H1 (cell line): ENCODE measurements around the gene TLL2. TPM values are rescaled to one million over a fixed set of nuclear protein-coding genes. Genes with fewer than 3 reads are reported as not detected.

Source experiments
- CTCF ChIA-PET: fragments of 300-600 bp; sonication (Branson Sonifier 250); formaldehyde crosslinking; loops from one replicate; lab custom pipeline; 2021; ENCODE audit not compliant: partially characterized antibody; lab: Charles Lee
- POLR2A ChIA-PET: fragments of 300-600 bp; sonication (Branson Sonifier 250); formaldehyde crosslinking; loops from one replicate; lab custom pipeline; 2021; ENCODE audit warnings: inconsistent platforms; ENCODE audit not compliant: partially characterized antibody; lab: Charles Lee
- DNase-seq, 2 experiments: peaks; one replicate each; pipeline versions ENCODE4 v3.0.0 to v3.0.0-alpha.2; 2010 to 2022; ENCODE audit warnings: low spot score in 2 of 2, low read depth in 1 of 2, mixed read lengths in 1 of 2
- FAIRE-seq: peaks from 2 replicates; lab custom pipeline; 2011; peaks lifted over from hg19 to GRCh38; lab: Jason Lieb, UNC
- H2AFZ ChIP-seq: 2 replicates; pipeline ENCODE4 v1.8.1; 2012; ENCODE audit warnings: low read length, inconsistent platforms
- H2AK5ac ChIP-seq: 2 replicates; pipeline ENCODE4 v1.6.1; 2013; ENCODE audit warnings: low read depth, low read length
- H2BK120ac ChIP-seq: replicated peaks from 2 replicates; pipeline ENCODE3; 2013; ENCODE audit warnings: low read depth, low read length, inconsistent platforms
- H2BK12ac ChIP-seq: 2 replicates; pipeline ENCODE4 v1.6.1; 2013; ENCODE audit warnings: low read depth, low read length
- H2BK15ac ChIP-seq: 2 replicates; pipeline ENCODE4 v1.6.1; 2013; ENCODE audit warnings: low read length
- H2BK20ac ChIP-seq: 2 replicates; pipeline ENCODE4 v1.6.1; 2013; ENCODE audit warnings: low read length
- H2BK5ac ChIP-seq: 2 replicates; pipeline ENCODE4 v1.6.1; 2013; ENCODE audit warnings: low read depth, low read length
- H3K14ac ChIP-seq: 2 replicates; pipeline ENCODE4 v1.6.1; 2013; ENCODE audit warnings: inconsistent platforms; ENCODE audit not compliant: insufficient read length
- H3K18ac ChIP-seq: 2 replicates; pipeline ENCODE4 v1.6.1; 2013; ENCODE audit warnings: low read length; ENCODE audit errors: extremely low read depth
- H3K23ac ChIP-seq: 2 replicates; pipeline ENCODE4 v1.6.1; 2013; ENCODE audit warnings: inconsistent platforms; ENCODE audit not compliant: insufficient read length
- H3K23me2 ChIP-seq: 2 replicates; pipeline ENCODE4 v1.6.1; 2013; ENCODE audit warnings: low read depth, low read length
- H3K27ac ChIP-seq: 2 replicates; pipeline ENCODE4 v1.6.1; 2011; ENCODE audit warnings: low read depth, low read length, inconsistent platforms
- H3K27me3 ChIP-seq, 4 experiments: replicated peaks in 1 of 4; 1 replicate in 1 of 4; 2 replicates in 3 of 4; pipeline versions ENCODE4 v1.6.1 to v1.8.1; 2011 to 2013; ENCODE audit warnings: low read length in 3 of 4, mild to moderate bottlenecking in 3 of 4, inconsistent platforms in 2 of 4, mixed read lengths in 2 of 4, moderate library complexity in 1 of 4; ENCODE audit not compliant: control insufficient read depth in 3 of 4, insufficient read depth in 3 of 4; ENCODE audit errors: extremely low read depth in 1 of 4
- H3K36me3 ChIP-seq, 4 experiments: 2 replicates each; pipeline versions ENCODE4 v1.6.1 to v1.8.1; 2011 to 2013; ENCODE audit warnings: mild to moderate bottlenecking in 4 of 4, low read length in 3 of 4, moderate library complexity in 2 of 4, control low read depth in 1 of 4, inconsistent platforms in 1 of 4; ENCODE audit not compliant: insufficient read depth in 4 of 4, control insufficient read depth in 2 of 4
- H3K4ac ChIP-seq: replicated peaks from 2 replicates; pipeline ENCODE3; 2013; ENCODE audit warnings: low read length, low read depth, mixed read lengths, inconsistent platforms; ENCODE audit not compliant: insufficient read length
- H3K4me1 ChIP-seq, 4 experiments: replicated peaks in 1 of 4; 1 replicate in 1 of 4; 2 replicates in 3 of 4; pipeline versions ENCODE4 v1.6.1 to v1.8.1; 2011 to 2013; ENCODE audit warnings: low read length in 3 of 4, inconsistent platforms in 2 of 4, mixed read lengths in 1 of 4; ENCODE audit not compliant: insufficient read depth in 4 of 4, control insufficient read depth in 3 of 4
- H3K4me2 ChIP-seq, 2 experiments: 2 replicates each; pipeline versions ENCODE4 v1.6.1 to v1.8.1; 2011 to 2013; ENCODE audit warnings: low read depth in 2 of 2, low read length in 2 of 2, control low read depth in 1 of 2, inconsistent platforms in 1 of 2, mild to moderate bottlenecking in 1 of 2; ENCODE audit not compliant: insufficient read depth in 1 of 2
- H3K4me3 ChIP-seq, 4 experiments: fragments of 200-600, 300-600 bp in 1 of 4; sonication (generic), shearing (Covaris generic), sonication (Bioruptor Twin) in 1 of 4; 2 replicates each; pipeline versions ENCODE4 v1.5.1 to v1.8.1; 2011 to 2016; ENCODE audit warnings: low read length in 4 of 4, low read depth in 3 of 4, control low read depth in 2 of 4, inconsistent platforms in 2 of 4, mild to moderate bottlenecking in 2 of 4, mixed read lengths in 1 of 4, moderate library complexity in 1 of 4; ENCODE audit not compliant: insufficient read depth in 2 of 4; ENCODE audit errors: extremely low read depth in 1 of 4
- H3K56ac ChIP-seq: replicated peaks from 2 replicates; pipeline ENCODE3; 2013; ENCODE audit warnings: low read depth, mild to moderate bottlenecking, mixed read lengths, low read length, inconsistent platforms; ENCODE audit not compliant: insufficient read length
- H3K79me1 ChIP-seq: 2 replicates; pipeline ENCODE4 v1.6.1; 2013; ENCODE audit warnings: low read depth, low read length, control low read depth
- H3K79me2 ChIP-seq, 2 experiments: 2 replicates each; pipeline versions ENCODE4 v1.6.1 to v1.8.1; 2012 to 2013; ENCODE audit warnings: low read length in 2 of 2, mild to moderate bottlenecking in 2 of 2, inconsistent platforms in 1 of 2; ENCODE audit not compliant: insufficient read depth in 2 of 2, control insufficient read depth in 1 of 2
- H3K9ac ChIP-seq, 4 experiments: replicated peaks in 1 of 4; 1 replicate in 1 of 4; 2 replicates in 3 of 4; pipeline versions ENCODE4 v1.6.1 to v1.8.1; 2011 to 2013; ENCODE audit warnings: low read depth in 3 of 4, low read length in 3 of 4, control low read depth in 2 of 4, mild to moderate bottlenecking in 2 of 4, moderate library complexity in 2 of 4, inconsistent platforms in 1 of 4; ENCODE audit errors: extremely low read depth in 1 of 4
- H3K9me3 ChIP-seq, 2 experiments: 2 replicates each; pipeline versions ENCODE4 v1.6.1 to v1.8.1; 2012 to 2013; ENCODE audit warnings: mild to moderate bottlenecking in 2 of 2, moderate library complexity in 2 of 2, control low read depth in 1 of 2, inconsistent platforms in 1 of 2, low read depth in 1 of 2, low read length in 1 of 2, mixed read lengths in 1 of 2; ENCODE audit not compliant: insufficient read depth in 2 of 2
- H4K20me1 ChIP-seq, 2 experiments: replicated peaks in 1 of 2; 2 replicates each; pipeline versions ENCODE3 to v1.8.1; 2011 to 2013; ENCODE audit warnings: inconsistent platforms in 2 of 2, low read length in 2 of 2, mild to moderate bottlenecking in 1 of 2; ENCODE audit not compliant: insufficient read depth in 2 of 2, control insufficient read depth in 1 of 2
- H4K5ac ChIP-seq: 2 replicates; pipeline ENCODE4 v1.6.1; 2013; ENCODE audit warnings: low read length, low read depth, mixed read lengths, inconsistent platforms; ENCODE audit not compliant: insufficient read length
- H4K8ac ChIP-seq: 2 replicates; pipeline ENCODE4 v1.8.0; 2013; ENCODE audit warnings: mild to moderate bottlenecking, moderate library complexity, low read length, inconsistent platforms; ENCODE audit not compliant: insufficient read depth; ENCODE audit errors: extremely low read depth
- H4K91ac ChIP-seq: replicated peaks from 2 replicates; pipeline ENCODE3; 2013; ENCODE audit warnings: low read length, mixed read lengths, inconsistent platforms; ENCODE audit not compliant: insufficient read length
- CTCF ChIP-seq, 3 experiments: IDR thresholded peaks; 1 replicate in 2 of 3; 2 replicates in 1 of 3; pipeline versions ENCODE4 v1.5.1 to v1.6.1; 2011; ENCODE audit warnings: low read length in 3 of 3, mild to moderate bottlenecking in 3 of 3, inconsistent platforms in 2 of 3, low read depth in 1 of 3, moderate library complexity in 1 of 3; ENCODE audit not compliant: insufficient read depth in 1 of 3; ENCODE audit errors: control extremely low read depth in 1 of 3
- SP2 ChIP-seq: IDR thresholded peaks from 2 replicates; pipeline ENCODE4 v1.6.1; 2012; ENCODE audit warnings: mild to moderate bottlenecking, low read length, inconsistent platforms
- ZNF274 ChIP-seq: IDR thresholded peaks from 2 replicates; pipeline ENCODE4 v1.7.0; 2012; ENCODE audit warnings: low read length, borderline replicate concordance; ENCODE audit errors: extremely low read depth
- WGBS, 2 experiments: shearing (Covaris generic) in 1 of 2; methylation state at CpG; one replicate each; pipeline versions ENCODE4 v1.1.6 to v1.1.7; 2013 to 2015; ENCODE audit warnings: low lambda C conversion rate in 2 of 2, mixed read lengths in 2 of 2, inconsistent platforms in 1 of 2, low coverage in 1 of 2, missing lambda C conversion rate in 1 of 2; ENCODE audit not compliant: insufficient replicate concordance in 2 of 2, insufficient coverage in 1 of 2, insufficient read length in 1 of 2; ENCODE audit errors: extremely low coverage in 1 of 2, missing lambda C conversion rate in 1 of 2; 5-methylcytosine and 5-hydroxymethylcytosine counted together
- polyA plus RNA-seq, 7 experiments: library from polyadenylated mRNA; depleted of rRNA in 3 of 7; stranded (reverse) in 5 of 7; unstranded in 2 of 7; fragments of >200 nt in 5 of 7; fragments of 200-250 nt in 2 of 7; gene quantifications; 1 replicate in 5 of 7; 2 replicates in 1 of 7; 4 replicates in 1 of 7; pipeline versions ENCODE4 v1.2.1 to v1.2.3, GENCODE V29; 2011 to 2013; ENCODE audit warnings: missing spikeins in 2 of 7, mixed read lengths in 2 of 7
- total RNA-seq: library from RNA; stranded (reverse); fragmentation: NEBNext Ultra II Directional; extraction: Animal tissue kit (Norgen Biotek cat#: 25700); gene quantifications from 2 replicates; pipeline ENCODE4 v1.2.1, GENCODE V29; 2021

The TLL2 gene
- total and polyA plus RNA-seq, 2 of the 8 experiments (the other 6 are each of a cell fraction or from before 2014, with no cell fraction given) = 2.4 to 3.2 TPM

GRCh38 chr10:96377816-96378294, 135.9 kb downstream of the TLL2 start:
- FAIRE-seq (no peak), DNase-seq (no peak)
- ChIA-PET POLR2A (no interaction called here), CTCF (interaction anchor here (0.7 to 12.6 kb wide), 19 partner anchors 6 to 185 kb away, joined by 3 to 187 read pairs (median 5); partner anchors contain the start of gene TLL2)
- no peak overlapping the region for H2BK120ac ChIP-seq
- no peaks in the 10 kb centered on the region for H3K36me3 ChIP-seq
- no peak overlapping the region for H2BK20ac ChIP-seq
- no peak overlapping the region for H2BK5ac ChIP-seq
- 88% methylated on average over 6 of the region's 6 CpGs; no CpG with 5 or more reads in 1 of the 2 experiments for whole genome bisulfite sequencing, 2 experiments
- no peak overlapping the region for H3K23ac ChIP-seq
- no peak overlapping the region for H2BK12ac ChIP-seq
- no peak overlapping the region for H3K14ac ChIP-seq
- H3K4ac ChIP-seq = no peak overlapping the region
- no peak overlapping the region for H3K4me3 ChIP-seq
- no peak overlapping the region for H2AFZ ChIP-seq
- H3K4me2 ChIP-seq = no peak overlapping the region
- H3K9me3 ChIP-seq = no peaks in the 10 kb centered on the region
- no peak overlapping the region for H4K91ac ChIP-seq
- H3K56ac ChIP-seq = no peak overlapping the region
- no peak overlapping the region for H2BK15ac ChIP-seq
- H3K79me2 ChIP-seq = no peaks in the 10 kb centered on the region
- H3K79me1 ChIP-seq = no peaks in the 10 kb centered on the region
- TF ChIP-seq CTCF (IDR thresholded peaks at IDR 0.05; ENCODE audit: control extremely low read depth in 1 of 3, insufficient read depth in 1 of 3, low read depth in 1 of 3, low read length in 3 of 3) (peak in 1 of 3 experiments; percentile 0; a peak in 1 of 4 replicates), ZNF274 (no peak), SP2 (no peak)
- H2AK5ac ChIP-seq = no peak overlapping the region
- no peak overlapping the region for H4K5ac ChIP-seq
- H3K9ac ChIP-seq = no peak overlapping the region
- no peak overlapping the region for H3K18ac ChIP-seq
- peaks cover 0 to 13% (median 6%) of the 10 kb centered on the region in 4 experiments; a peak in 6 of 7 replicates for H3K4me1 ChIP-seq
- H4K8ac ChIP-seq = no peak overlapping the region
- H3K27ac ChIP-seq = no peak overlapping the region
- H4K20me1 ChIP-seq = no peaks in the 10 kb centered on the region
- H3K23me2 ChIP-seq = peaks cover 4% of the 10 kb centered on the region
- peaks cover 0 to 3% (median 1%) of the 10 kb centered on the region in 4 experiments; a peak in 3 of 7 replicates for H3K27me3 ChIP-seq
